ENCODE measurements around the gene SPOCK2. TPM values are rescaled to one million over a fixed set of nuclear protein-coding genes. Genes with fewer than 3 reads are reported as not detected.

Gene SPOCK2
- total RNA-seq, 1 donor from 2014 or later: 0.54 TPM

GRCh38 chr10:72010234-72010973 lies 77.9 kb downstream of the SPOCK2 start:
- no peak for DNase-seq (ENCODE audit: extremely low spot score, unreplicated experiment)

GRCh38 chr10:72009425-72010081 lies 78.8 kb downstream of the SPOCK2 start:
- Mint-ChIP-seq H3K27me3 (ENCODE audit: unreplicated experiment) (no peaks in the 10 kb centered on the region), H3K36me3 (ENCODE audit: unreplicated experiment) (peaks cover 13% of the 10 kb centered on the region), H3K4me3 (ENCODE audit: unreplicated experiment) (peak overlapping the region; percentile 56), H3K27ac (ENCODE audit: unreplicated experiment) (peak overlapping the region; percentile 98), H3K4me1 (ENCODE audit: unreplicated experiment) (peaks cover 39% of the 10 kb centered on the region), H3K9me3 (ENCODE audit: unreplicated experiment) (no peaks in the 10 kb centered on the region)
- peak; percentile 97 for DNase-seq (ENCODE audit: extremely low spot score, unreplicated experiment)
- TF ChIP-seq CTCF (IDR thresholded peaks at IDR 0.05): no peak

More at GRCh38 chr10:72010234-72010973, 77.9 kb downstream of the SPOCK2 start:
- no peak for TF ChIP-seq CTCF (IDR thresholded peaks at IDR 0.05)
- H3K4me3 Mint-ChIP-seq (ENCODE audit: unreplicated experiment): no peak overlapping the region
- H3K9me3 Mint-ChIP-seq (ENCODE audit: unreplicated experiment): no peaks in the 10 kb centered on the region
- H3K27me3 Mint-ChIP-seq (ENCODE audit: unreplicated experiment): no peaks in the 10 kb centered on the region
- peaks cover 43% of the 10 kb centered on the region for H3K4me1 Mint-ChIP-seq (ENCODE audit: unreplicated experiment)
- peak overlapping the region; percentile 98 for H3K27ac Mint-ChIP-seq (ENCODE audit: unreplicated experiment)
- H3K36me3 Mint-ChIP-seq (ENCODE audit: unreplicated experiment): peaks cover 13% of the 10 kb centered on the region

- Mint-ChIP-seq H3K4me3 (ENCODE audit: unreplicated experiment) (peak overlapping the region; percentile 38), H3K36me3 (ENCODE audit: unreplicated experiment) (peaks cover 13% of the 10 kb centered on the region), H3K27ac (ENCODE audit: unreplicated experiment) (peak overlapping the region; percentile 98), H3K9me3 (ENCODE audit: unreplicated experiment) (no peaks in the 10 kb centered on the region), H3K4me1 (ENCODE audit: unreplicated experiment) (peaks cover 38% of the 10 kb centered on the region), H3K27me3 (ENCODE audit: unreplicated experiment) (no peaks in the 10 kb centered on the region)
- no peak for DNase-seq (ENCODE audit: extremely low spot score, unreplicated experiment)
- TF ChIP-seq CTCF (IDR thresholded peaks at IDR 0.05): no peak
Measured at GRCh38 chr10:72009051-72009424, 79.3 kb downstream of the SPOCK2 start.

Other genes with a start within 250 kb of the SPOCK2 start
- gene PSAP, start 237.3 kb downstream of the SPOCK2 start, total RNA-seq: 1,262 and 1,314 TPM in 2 replicates
- 35.0 and 40.9 TPM in 2 replicates for gene CHST3, start 124.2 kb downstream of the SPOCK2 start, total RNA-seq
- gene ANAPC16, start 127.5 kb upstream of the SPOCK2 start, total RNA-seq: 61.7 and 70.3 TPM in 2 replicates
- gene ASCC1, start 127.7 kb upstream of the SPOCK2 start, total RNA-seq: 39.1 and 40.6 TPM in 2 replicates
- 288 and 290 TPM in 2 replicates for gene DDIT4, start 185.4 kb upstream of the SPOCK2 start, total RNA-seq